H9 (cell line): ENCODE measurements around the gene STARD7. TPM values are rescaled to one million over a fixed set of nuclear protein-coding genes. Genes with fewer than 3 reads are reported as not detected.

Source experiments
- DNase-seq: peaks from one replicate; pipeline ENCODE4 v3.0.0-alpha.2; 2017
- H2AFZ ChIP-seq: one replicate; pipeline ENCODE4 v1.6.1; 2013; ENCODE audit warnings: mild to moderate bottlenecking, low read length, control low read depth, moderate library complexity
- H2AK5ac ChIP-seq: 2 replicates; pipeline ENCODE4 v1.6.1; 2013; ENCODE audit warnings: low read length, control low read depth, mixed read lengths; ENCODE audit not compliant: insufficient read length
- H2BK120ac ChIP-seq: one replicate; pipeline ENCODE4 v1.6.1; 2013; ENCODE audit warnings: low read depth, mild to moderate bottlenecking, low read length, control low read depth, inconsistent platforms; ENCODE audit not compliant: poor library complexity, severe bottlenecking
- H2BK12ac ChIP-seq: 2 replicates; pipeline ENCODE4 v1.6.1; 2013; ENCODE audit warnings: low read length, control low read depth, mixed read lengths, low read depth; ENCODE audit not compliant: insufficient read length
- H2BK15ac ChIP-seq: 2 replicates; pipeline ENCODE4 v1.6.1; 2013; ENCODE audit warnings: low read depth, low read length, control low read depth
- H2BK20ac ChIP-seq: one replicate; pipeline ENCODE4 v1.6.1; 2013; ENCODE audit warnings: low read depth, mild to moderate bottlenecking, low read length, control low read depth, inconsistent platforms; ENCODE audit not compliant: poor library complexity, severe bottlenecking
- H2BK5ac ChIP-seq: 2 replicates; pipeline ENCODE4 v1.6.1; 2013; ENCODE audit warnings: low read length, control low read depth, mixed read lengths; ENCODE audit not compliant: insufficient read length
- H3K14ac ChIP-seq: 2 replicates; pipeline ENCODE4 v1.6.1; 2013; ENCODE audit warnings: low read length, control low read depth; ENCODE audit not compliant: insufficient read depth
- H3K18ac ChIP-seq: 2 replicates; pipeline ENCODE4 v1.6.1; 2013; ENCODE audit warnings: low read depth, mild to moderate bottlenecking, mixed read lengths, low read length, control low read depth; ENCODE audit not compliant: insufficient read length
- H3K23ac ChIP-seq: 2 replicates; pipeline ENCODE4 v1.6.1; 2013; ENCODE audit warnings: low read length, control low read depth, mixed read lengths, low read depth; ENCODE audit not compliant: insufficient read length
- H3K23me2 ChIP-seq: 2 replicates; pipeline ENCODE4 v1.6.1; 2013; ENCODE audit warnings: low read depth, mild to moderate bottlenecking, mixed read lengths, low read length, control low read depth; ENCODE audit not compliant: insufficient read length, poor library complexity, severe bottlenecking
- H3K27ac ChIP-seq: 2 replicates; pipeline ENCODE4 v1.5.1; 2013; ENCODE audit warnings: low read length, control low read depth, mixed read lengths, low read depth; ENCODE audit not compliant: insufficient read length
- H3K27me3 ChIP-seq: 2 replicates; pipeline ENCODE4 v1.6.1; 2013; ENCODE audit warnings: low read length, control low read depth, inconsistent platforms; ENCODE audit not compliant: insufficient read depth
- H3K4ac ChIP-seq: 2 replicates; pipeline ENCODE4 v1.6.1; 2013; ENCODE audit warnings: low read depth, mild to moderate bottlenecking, control low read depth, inconsistent platforms, low read length, moderate library complexity
- H3K4me1 ChIP-seq: 2 replicates; pipeline ENCODE4 v1.6.1; 2013; ENCODE audit warnings: low read length, control low read depth, inconsistent platforms; ENCODE audit not compliant: insufficient read depth
- H3K4me2 ChIP-seq: 2 replicates; pipeline ENCODE4 v1.6.1; 2013; ENCODE audit warnings: low read length, control low read depth, mixed read lengths; ENCODE audit not compliant: insufficient read length, insufficient read depth
- H3K56ac ChIP-seq: 2 replicates; pipeline ENCODE4 v1.6.1; 2013; ENCODE audit warnings: low read depth, mild to moderate bottlenecking, mixed read lengths, low read length, control low read depth; ENCODE audit not compliant: insufficient read length
- H3K79me1 ChIP-seq: 2 replicates; pipeline ENCODE4 v1.6.1; 2013; ENCODE audit warnings: low read depth, mild to moderate bottlenecking, moderate library complexity, low read length, control low read depth, inconsistent platforms; ENCODE audit not compliant: insufficient read depth, poor library complexity, severe bottlenecking
- H3K79me2 ChIP-seq: 2 replicates; pipeline ENCODE4 v1.6.1; 2013; ENCODE audit warnings: low read length, control low read depth, inconsistent platforms; ENCODE audit not compliant: insufficient read depth
- H3K9ac ChIP-seq: 2 replicates; pipeline ENCODE4 v1.6.1; 2013; ENCODE audit warnings: low read length, control low read depth, mixed read lengths; ENCODE audit not compliant: insufficient read length; ENCODE audit errors: extremely low read depth
- H3K9me3 ChIP-seq: one replicate; pipeline ENCODE4 v1.6.1; 2013; ENCODE audit warnings: low read depth, low read length, inconsistent platforms; ENCODE audit not compliant: control insufficient read depth
- H3T11ph ChIP-seq: one replicate; pipeline ENCODE4 v1.6.1; 2013; ENCODE audit warnings: mild to moderate bottlenecking, low read length, control low read depth, inconsistent platforms
- H4K20me1 ChIP-seq: one replicate; pipeline ENCODE4 v1.6.1; 2013; ENCODE audit not compliant: control insufficient read depth, insufficient read length, insufficient read depth
- H4K5ac ChIP-seq: 2 replicates; pipeline ENCODE4 v1.6.1; 2013; ENCODE audit warnings: low read depth, mild to moderate bottlenecking, mixed read lengths, low read length, control low read depth; ENCODE audit not compliant: insufficient read length
- H4K8ac ChIP-seq: replicated peaks from 2 replicates; pipeline ENCODE4 v1.6.1; 2013; ENCODE audit warnings: low read length, control low read depth, mixed read lengths, low read depth; ENCODE audit not compliant: insufficient read length
- H4K91ac ChIP-seq: 2 replicates; pipeline ENCODE4 v1.6.1; 2013; ENCODE audit warnings: low read depth, mild to moderate bottlenecking, moderate library complexity, mixed read lengths, low read length, control low read depth; ENCODE audit not compliant: insufficient read length
- H3K27ac Mint-ChIP-seq, 3 experiments: 2 replicates in 2 of 3; 3 replicates in 1 of 3; pipeline ENCODE4 v1.8.0; 2020 to 2021; ENCODE audit warnings: mixed read lengths in 3 of 3, mild to moderate bottlenecking in 1 of 3, moderate library complexity in 1 of 3
- H3K27me3 Mint-ChIP-seq: 2 replicates; pipeline ENCODE4 v1.8.0; 2021; ENCODE audit warnings: low read depth, mild to moderate bottlenecking, moderate library complexity, mixed read lengths
- H3K36me3 Mint-ChIP-seq, 3 experiments: 2 replicates in 2 of 3; 3 replicates in 1 of 3; pipeline ENCODE4 v1.8.0; 2020 to 2021; ENCODE audit warnings: low read depth in 3 of 3, mixed read lengths in 3 of 3; ENCODE audit not compliant: insufficient read depth in 1 of 3
- H3K4me1 Mint-ChIP-seq, 2 experiments: 2 replicates each; pipeline ENCODE4 v1.8.0; 2020; ENCODE audit warnings: mixed read lengths in 2 of 2
- H3K4me3 Mint-ChIP-seq, 2 experiments: 2 replicates in 1 of 2; 3 replicates in 1 of 2; pipeline ENCODE4 v1.8.0; 2020 to 2021; ENCODE audit warnings: mild to moderate bottlenecking in 2 of 2, mixed read lengths in 2 of 2, moderate library complexity in 1 of 2
- H3K9me3 Mint-ChIP-seq, 2 experiments: 2 replicates in 1 of 2; 3 replicates in 1 of 2; pipeline ENCODE4 v1.8.0; 2020; ENCODE audit warnings: mild to moderate bottlenecking in 2 of 2, mixed read lengths in 2 of 2, moderate library complexity in 1 of 2
- WGBS: extraction: QIAGEN DNeasy Blood & Tissue Kit; methylation state at CpG from one replicate; pipeline ENCODE4 v1.1.7; 2013; ENCODE audit warnings: missing lambda C conversion rate, low lambda C conversion rate, mixed read lengths; ENCODE audit not compliant: insufficient read length; ENCODE audit errors: extremely low coverage; 5-methylcytosine and 5-hydroxymethylcytosine counted together
- total RNA-seq: library from RNA; stranded (reverse); gene quantifications from 2 replicates; pipeline ENCODE4 v1.2.1, GENCODE V29; 2021
- TF ChIP-seq, protein P1 (sequence below): fragments of 200-600 bp; sonication (generic); conservative IDR thresholded peaks from 3 replicates; pipeline ENCODE4 v1.8.0; 2021; ENCODE audit warnings: antibody characterized with exemption, mild to moderate bottlenecking

The STARD7 gene
- total RNA-seq, 1 experiment from 2014 or later = 212 TPM

GRCh38 chr2:96159084-96159830 is 49.4 kb downstream of the STARD7 start:
- peaks cover 13 to 16% of the 10 kb centered on the region in 2 experiments; a peak in 3 of 4 replicates for H3K4me1 Mint-ChIP-seq
- H3K56ac ChIP-seq = no peak overlapping the region
- H4K20me1 ChIP-seq = no peaks in the 10 kb centered on the region
- no peaks in the 10 kb centered on the region for H3K9me3 ChIP-seq
- H2BK12ac ChIP-seq = no peak overlapping the region
- no peaks in the 10 kb centered on the region for H3K79me1 ChIP-seq
- no peak overlapping the region for H4K5ac ChIP-seq
- no peaks in the 10 kb centered on the region for H3K9me3 Mint-ChIP-seq
- no CpG with 5 or more reads among the region's 17 CpGs for WGBS
- H3K4me2 ChIP-seq = no peak overlapping the region
- H3K27me3 Mint-ChIP-seq = peaks cover 9% of the 10 kb centered on the region
- no peak overlapping the region for H3K9ac ChIP-seq
- H2AK5ac ChIP-seq = no peak overlapping the region
- H2BK15ac ChIP-seq = no peak overlapping the region
- no peak overlapping the region for H2AFZ ChIP-seq
- no peaks in the 10 kb centered on the region; a peak in 1 of 7 replicates for H3K36me3 Mint-ChIP-seq
- no peak overlapping the region; a peak in 1 of 5 replicates for H3K4me3 Mint-ChIP-seq
- no peaks in the 10 kb centered on the region for H3K23me2 ChIP-seq
- H2BK20ac ChIP-seq = no peak overlapping the region
- H3K23ac ChIP-seq = no peak overlapping the region
- no peak overlapping the region for H4K8ac ChIP-seq
- no peaks in the 10 kb centered on the region for H3K4me1 ChIP-seq
- no peak overlapping the region for H3K4ac ChIP-seq
- H3K27ac Mint-ChIP-seq = no peak overlapping the region; a peak in 3 of 7 replicates
- no peak overlapping the region for H3T11ph ChIP-seq
- no peak overlapping the region for H3K27ac ChIP-seq
- no peak overlapping the region for H2BK120ac ChIP-seq
- no peak overlapping the region for H4K91ac ChIP-seq
- no peaks in the 10 kb centered on the region for H3K27me3 ChIP-seq
- H3K18ac ChIP-seq = no peak overlapping the region
- no peaks in the 10 kb centered on the region for H3K79me2 ChIP-seq
- peak; percentile 28 for DNase-seq
- TF ChIP-seq, protein P1, sequence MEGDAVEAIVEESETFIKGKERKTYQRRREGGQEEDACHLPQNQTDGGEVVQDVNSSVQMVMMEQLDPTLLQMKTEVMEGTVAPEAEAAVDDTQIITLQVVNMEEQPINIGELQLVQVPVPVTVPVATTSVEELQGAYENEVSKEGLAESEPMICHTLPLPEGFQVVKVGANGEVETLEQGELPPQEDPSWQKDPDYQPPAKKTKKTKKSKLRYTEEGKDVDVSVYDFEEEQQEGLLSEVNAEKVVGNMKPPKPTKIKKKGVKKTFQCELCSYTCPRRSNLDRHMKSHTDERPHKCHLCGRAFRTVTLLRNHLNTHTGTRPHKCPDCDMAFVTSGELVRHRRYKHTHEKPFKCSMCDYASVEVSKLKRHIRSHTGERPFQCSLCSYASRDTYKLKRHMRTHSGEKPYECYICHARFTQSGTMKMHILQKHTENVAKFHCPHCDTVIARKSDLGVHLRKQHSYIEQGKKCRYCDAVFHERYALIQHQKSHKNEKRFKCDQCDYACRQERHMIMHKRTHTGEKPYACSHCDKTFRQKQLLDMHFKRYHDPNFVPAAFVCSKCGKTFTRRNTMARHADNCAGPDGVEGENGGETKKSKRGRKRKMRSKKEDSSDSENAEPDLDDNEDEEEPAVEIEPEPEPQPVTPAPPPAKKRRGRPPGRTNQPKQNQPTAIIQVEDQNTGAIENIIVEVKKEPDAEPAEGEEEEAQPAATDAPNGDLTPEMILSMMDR = no peak
- no peak overlapping the region for H2BK5ac ChIP-seq
- no peak overlapping the region for H3K14ac ChIP-seq
